Measurements from ENCODE around the gene GEMIN7.

GEMIN7 gene

GRCh38 chr19:45070214-45070613 lies 8.8 kb upstream of the GEMIN7 start:
- TF ChIP-seq CTCF (IDR thresholded peaks at IDR 0.05; ENCODE audit: low read depth, low read length), result no peak
- no peak for TF ChIP-seq EZH2phosphoT487 (IDR thresholded peaks at IDR 0.05; ENCODE audit: low read depth)
- Histone ChIP-seq H3K4me3 (ENCODE audit: low read length) (no peak overlapping the region), H3K27ac (ENCODE audit: low read length) (no peak overlapping the region), H3K79me2 (ENCODE audit: low read length) (peaks cover 44% of the 10 kb centered on the region), H3K4me2 (ENCODE audit: low read length) (no peak overlapping the region), H2AFZ (ENCODE audit: low read depth, low read length) (no peak overlapping the region), H3K9ac (ENCODE audit: low read length) (no peak overlapping the region), H3K9me3 (ENCODE audit: insufficient read depth, low read length) (no peaks in the 10 kb centered on the region), H3K4me1 (ENCODE audit: low read length) (peaks cover 10% of the 10 kb centered on the region), H3K36me3 (replicated peaks; ENCODE audit: low read depth, low read length) (peaks cover 60% of the 10 kb centered on the region), H3K27me3 (ENCODE audit: low read depth, low read length) (no peaks in the 10 kb centered on the region), H4K20me1 (ENCODE audit: insufficient read depth, low read length) (peaks cover 31% of the 10 kb centered on the region)

- peaks cover 10% of the 10 kb centered on the region for H3K4me1 ChIP-seq (ENCODE audit: low read length)
- no peak overlapping the region for H3K4me3 ChIP-seq (ENCODE audit: low read length)
- H2AFZ ChIP-seq (ENCODE audit: low read depth, low read length), result no peak overlapping the region
- no peak for TF ChIP-seq EZH2phosphoT487 (IDR thresholded peaks at IDR 0.05; ENCODE audit: low read depth)
- TF ChIP-seq CTCF (IDR thresholded peaks at IDR 0.05; ENCODE audit: low read depth, low read length), result no peak
- peaks cover 57% of the 10 kb centered on the region for H3K36me3 ChIP-seq (replicated peaks; ENCODE audit: low read depth, low read length)
- peaks cover 31% of the 10 kb centered on the region for H4K20me1 ChIP-seq (ENCODE audit: insufficient read depth, low read length)
- H3K4me2 ChIP-seq (ENCODE audit: low read length), result no peak overlapping the region
- H3K27me3 ChIP-seq (ENCODE audit: low read depth, low read length), result no peaks in the 10 kb centered on the region
- H3K79me2 ChIP-seq (ENCODE audit: low read length), result peaks cover 50% of the 10 kb centered on the region
- no peak overlapping the region for H3K27ac ChIP-seq (ENCODE audit: low read length)
- no peak overlapping the region for H3K9ac ChIP-seq (ENCODE audit: low read length)
- no peaks in the 10 kb centered on the region for H3K9me3 ChIP-seq (ENCODE audit: insufficient read depth, low read length)
These were observed 8.1 kb upstream of the GEMIN7 start for GRCh38 chr19:45070861-45071544.

- H3K4me1 ChIP-seq (ENCODE audit: low read length), result peaks cover 11% of the 10 kb centered on the region
- peaks cover 55% of the 10 kb centered on the region for H3K79me2 ChIP-seq (ENCODE audit: low read length)
- H3K4me2 ChIP-seq (ENCODE audit: low read length), result no peak overlapping the region
- no peaks in the 10 kb centered on the region for H3K27me3 ChIP-seq (ENCODE audit: low read depth, low read length)
- H3K36me3 ChIP-seq (replicated peaks; ENCODE audit: low read depth, low read length), result peaks cover 56% of the 10 kb centered on the region
- no peaks in the 10 kb centered on the region for H3K9me3 ChIP-seq (ENCODE audit: insufficient read depth, low read length)
- no peak overlapping the region for H2AFZ ChIP-seq (ENCODE audit: low read depth, low read length)
- H3K27ac ChIP-seq (ENCODE audit: low read length), result no peak overlapping the region
- H4K20me1 ChIP-seq (ENCODE audit: insufficient read depth, low read length), result peaks cover 31% of the 10 kb centered on the region
- H3K9ac ChIP-seq (ENCODE audit: low read length), result no peak overlapping the region
- H3K4me3 ChIP-seq (ENCODE audit: low read length), result no peak overlapping the region
- no peak for TF ChIP-seq CTCF (IDR thresholded peaks at IDR 0.05; ENCODE audit: low read depth, low read length)
- no peak for TF ChIP-seq EZH2phosphoT487 (IDR thresholded peaks at IDR 0.05; ENCODE audit: low read depth)
These were observed 7.5 kb upstream of the GEMIN7 start for GRCh38 chr19:45071545-45071938.

- Histone ChIP-seq H3K4me3 (ENCODE audit: low read length) (no peak overlapping the region), H3K4me1 (ENCODE audit: low read length) (peaks cover 17% of the 10 kb centered on the region), H3K9ac (ENCODE audit: low read length) (no peak overlapping the region), H3K4me2 (ENCODE audit: low read length) (no peak overlapping the region), H3K9me3 (ENCODE audit: insufficient read depth, low read length) (no peaks in the 10 kb centered on the region), H3K79me2 (ENCODE audit: low read length) (peaks cover 61% of the 10 kb centered on the region), H3K27me3 (ENCODE audit: low read depth, low read length) (no peaks in the 10 kb centered on the region), H2AFZ (ENCODE audit: low read depth, low read length) (no peak overlapping the region), H4K20me1 (ENCODE audit: insufficient read depth, low read length) (peaks cover 31% of the 10 kb centered on the region), H3K27ac (ENCODE audit: low read length) (no peak overlapping the region), H3K36me3 (replicated peaks; ENCODE audit: low read depth, low read length) (peaks cover 54% of the 10 kb centered on the region)
- TF ChIP-seq EZH2phosphoT487 (IDR thresholded peaks at IDR 0.05; ENCODE audit: low read depth), result no peak
- no peak for TF ChIP-seq CTCF (IDR thresholded peaks at IDR 0.05; ENCODE audit: low read depth, low read length)
These were observed 6.9 kb upstream of the GEMIN7 start for GRCh38 chr19:45071969-45072790.
